GM12878 (cell line): ENCODE results near the gene LACTBL1. TPM values are rescaled to one million over a fixed set of nuclear protein-coding genes. Genes with fewer than 3 reads are reported as not detected.
A peak's percentile ranks its signal among the peaks of the same experiment; 100 is the strongest.

Source experiments
- ATAC-seq: fragments of 200-7000 bp; cut with Tn5 transposase; 3 replicates; pipeline ENCODE4 v1.9.1; 2020; ENCODE audit warnings: mild to moderate bottlenecking, moderate library complexity
- BruUV-seq: library from RNA; stranded (reverse); fragments of 400-500 nt; replicated peaks from 2 replicates; lab custom pipeline; 2021; lab: Mats Ljungman, UMichigan
- CTCF ChIA-PET: fragments of 300-600 bp; sonication (Branson Sonifier 250); formaldehyde crosslinking; extraction: SDS; loops from one replicate; lab custom pipeline; 2021; ENCODE audit warnings: inconsistent platforms; lab: Yijun Ruan, JAX
- POLR2A ChIA-PET: fragments of 350-600 bp; formaldehyde crosslinking; extraction: SDS; loops from one replicate; lab custom pipeline; 2021; ENCODE audit warnings: inconsistent platforms; lab: Charles Lee
- RAD21 ChIA-PET: fragments of 300-600 bp; sonication (Branson Sonifier 250); formaldehyde crosslinking; loops from one replicate; lab custom pipeline; 2023; ENCODE audit warnings: antibody characterized with exemption; ENCODE audit not compliant: unreplicated experiment; lab: Charles Lee
- SMC1A ChIA-PET: fragments of 300-600 bp; sonication (Branson Sonifier 250); formaldehyde crosslinking; loops from one replicate; lab custom pipeline; 2023; ENCODE audit not compliant: unreplicated experiment, uncharacterized antibody; lab: Charles Lee
- DNase-seq: peaks from one replicate; pipeline ENCODE4 v3.0.0-alpha.2; 2011; ENCODE audit warnings: low read depth, low spot score
- FAIRE-seq: peaks from 3 replicates; lab custom pipeline; 2011; peaks lifted over from hg19 to GRCh38; lab: Jason Lieb, UNC
- H2AFZ ChIP-seq: 2 replicates; pipeline ENCODE4 v1.6.0; 2011; ENCODE audit warnings: low read depth, low read length, control low read depth; ENCODE audit not compliant: control insufficient read depth
- H3K27ac ChIP-seq: 2 replicates; pipeline ENCODE4 v1.5.1; 2011; ENCODE audit warnings: control low read depth; ENCODE audit not compliant: control insufficient read depth, insufficient read depth
- H3K27me3 ChIP-seq, 2 experiments: replicated peaks in 1 of 2; 2 replicates each; pipeline versions ENCODE4 v1.6.0 to v1.6.1; 2011; ENCODE audit warnings: low read length in 1 of 2; ENCODE audit not compliant: control insufficient read depth in 2 of 2, insufficient read depth in 2 of 2
- H3K36me3 ChIP-seq, 2 experiments: 2 replicates each; pipeline ENCODE4 v1.5.1; 2011; ENCODE audit warnings: low read length in 1 of 2; ENCODE audit not compliant: control insufficient read depth in 2 of 2, insufficient read depth in 2 of 2
- H3K4me1 ChIP-seq: 2 replicates; pipeline ENCODE4 v1.6.1; 2011; ENCODE audit warnings: mild to moderate bottlenecking, low read length, moderate library complexity, mixed read lengths; ENCODE audit not compliant: control insufficient read depth, insufficient read depth
- H3K4me2 ChIP-seq: 2 replicates; pipeline ENCODE4 v1.6.0; 2011; ENCODE audit warnings: control low read depth; ENCODE audit not compliant: control insufficient read depth, insufficient read depth
- H3K4me3 ChIP-seq: fragments of 200-600 bp; sonication (generic); 2 replicates; pipeline ENCODE4 v1.5.1; 2016
- H3K79me2 ChIP-seq: 2 replicates; pipeline ENCODE4 v1.6.0; 2011; ENCODE audit warnings: low read length; ENCODE audit not compliant: control insufficient read depth, insufficient read depth
- H3K9ac ChIP-seq: 2 replicates; pipeline ENCODE4 v1.8.0; 2011; ENCODE audit warnings: low read length, control low read depth, mixed read lengths; ENCODE audit not compliant: control insufficient read depth, insufficient read depth
- H3K9me3 ChIP-seq: replicated peaks from 3 replicates; pipeline ENCODE4 v1.5.1; 2011; ENCODE audit warnings: mild to moderate bottlenecking, low read length; ENCODE audit not compliant: control insufficient read depth, insufficient read depth
- H4K20me1 ChIP-seq: 2 replicates; pipeline ENCODE4 v1.6.0; 2011; ENCODE audit not compliant: control insufficient read depth, insufficient read depth
- SP1 ChIP-seq: IDR thresholded peaks from one replicate; pipeline ENCODE4 v1.6.1; 2011; ENCODE audit warnings: low read depth, low read length
- WGBS: methylation state at CpG from one replicate; pipeline ENCODE4 v1.1.6; 2016; ENCODE audit warnings: low lambda C conversion rate; ENCODE audit not compliant: insufficient replicate concordance, insufficient coverage; ENCODE audit errors: missing lambda C conversion rate; 5-methylcytosine and 5-hydroxymethylcytosine counted together
- in situ Hi-C: fragments of 300-500 bp; cut with MboI; formaldehyde crosslinking; loops from 9 replicates; pipeline ENCODE4 v1.14.3; 2018; ENCODE audit warnings: mixed read lengths
- intact Hi-C: fragments of 100-400 bp; cut with micrococcal nuclease; formaldehyde crosslinking; loops from one replicate; pipeline ENCODE4 v1.14.2; 2022; ENCODE audit not compliant: unreplicated experiment
- polyA plus RNA-seq, 11 experiments: library from polyadenylated mRNA; depleted of rRNA in 4 of 11; unstranded in 6 of 11; stranded (reverse) in 5 of 11; fragments of >200 nt; fragmentation: Nextera tagmentation in 4 of 11; fragmentation: Illumina TruSeq in 1 of 11; extraction: Ambion mirVana in 4 of 11; extraction: Trizol in 1 of 11; gene quantifications; 1 replicate in 1 of 11; 2 replicates in 10 of 11; pipeline versions ENCODE4 v1.2.1 to v1.2.3, GENCODE V29; 2011 to 2016; ENCODE audit warnings: inconsistent platforms in 2 of 11, missing spikeins in 2 of 11, low read depth in 1 of 11
- total RNA-seq, 4 experiments: library from RNA; depleted of rRNA in 3 of 4; stranded (reverse); fragments of >200 nt in 3 of 4; fragmentation: Illumina TruSeq in 1 of 4; extraction: Trizol in 1 of 4; gene quantifications; 2 replicates each; pipeline versions ENCODE4 v1.2.1 to v1.2.3, GENCODE V29; 2013 to 2021
- TF ChIP-seq, protein P1 (sequence below): IDR thresholded peaks from 2 replicates; pipeline ENCODE4 v1.6.1; 2011; ENCODE audit warnings: borderline replicate concordance, low read depth, mild to moderate bottlenecking, moderate library complexity, mixed read lengths, low read length; ENCODE audit not compliant: insufficient read depth; ENCODE audit errors: extremely low read length
- TF ChIP-seq, protein P2 (sequence below): fragments of 450-650 bp; IDR thresholded peaks from 2 replicates; pipeline ENCODE4 v1.6.1; 2017; ENCODE audit warnings: low read depth, mild to moderate bottlenecking, moderate library complexity
- TF ChIP-seq, protein P3 (sequence below): IDR thresholded peaks from 2 replicates; pipeline ENCODE4 v1.6.1; 2011; ENCODE audit warnings: low read depth, mild to moderate bottlenecking, low read length, moderate library complexity, borderline replicate concordance; ENCODE audit errors: extremely low read depth

Gene LACTBL1
- total and polyA plus RNA-seq, 10 of the 15 experiments (the other 5 are each of a cell fraction or from before 2014, with no cell fraction given) = 0.08 TPM; not detected in 9

DNA sequence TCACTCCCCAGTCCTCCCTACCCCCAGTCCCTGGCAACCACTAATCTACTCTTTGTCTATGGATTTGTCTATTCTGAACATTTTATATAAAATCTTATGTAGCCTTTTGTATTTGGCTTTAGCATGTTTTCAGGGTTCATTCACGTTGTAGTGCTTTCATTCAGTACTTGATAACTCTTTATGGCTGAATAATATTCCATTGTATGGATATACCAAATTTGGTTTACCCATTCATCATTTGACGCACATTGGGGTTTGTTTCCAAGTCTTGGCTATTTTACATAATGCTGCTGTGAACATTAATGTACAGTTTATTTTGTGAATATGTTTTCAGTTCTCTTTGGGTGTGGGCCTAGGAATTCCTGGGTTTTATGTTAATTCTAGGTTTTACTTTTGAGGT lies 49.2 kb upstream of the LACTBL1 start:
- Histone ChIP-seq H3K9me3 (no peaks in the 10 kb centered on the region; the same call in 1 of the 3 replicates), H3K4me3 (peak overlapping the region; percentile 69), H3K79me2 (peaks cover 74% of the 10 kb centered on the region), H3K27ac (no peak overlapping the region; the same call in 1 of the 2 replicates), H4K20me1 (no peaks in the 10 kb centered on the region), H3K36me3 (no peaks in the 10 kb centered on the region), H3K27me3 (no peaks in the 10 kb centered on the region), H3K9ac (no peak overlapping the region), H2AFZ (no peak overlapping the region), H3K4me1 (peaks cover 7% of the 10 kb centered on the region; the same call in 1 of the 2 replicates), H3K4me2 (peak overlapping the region; percentile 94)
- in situ Hi-C loops = no loop called here
- ChIA-PET CTCF (interaction anchor here (0.6 to 1.3 kb wide), 2 partner anchors 9 to 98 kb away, joined by 3 to 9 read pairs; no protein-coding TSS in a partner anchor), SMC1A (no interaction called here), POLR2A (interaction anchor here (0.7 kb wide), 1 partner anchor 183 kb away, joined by 4 read pairs; no protein-coding TSS in a partner anchor), RAD21 (no interaction called here)
- FAIRE-seq = no peak
- no TSS peak for BruUV-seq
- TF ChIP-seq, protein P1, sequence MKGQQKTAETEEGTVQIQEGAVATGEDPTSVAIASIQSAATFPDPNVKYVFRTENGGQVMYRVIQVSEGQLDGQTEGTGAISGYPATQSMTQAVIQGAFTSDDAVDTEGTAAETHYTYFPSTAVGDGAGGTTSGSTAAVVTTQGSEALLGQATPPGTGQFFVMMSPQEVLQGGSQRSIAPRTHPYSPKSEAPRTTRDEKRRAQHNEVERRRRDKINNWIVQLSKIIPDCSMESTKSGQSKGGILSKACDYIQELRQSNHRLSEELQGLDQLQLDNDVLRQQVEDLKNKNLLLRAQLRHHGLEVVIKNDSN = no peak
- TF ChIP-seq, protein P2, sequence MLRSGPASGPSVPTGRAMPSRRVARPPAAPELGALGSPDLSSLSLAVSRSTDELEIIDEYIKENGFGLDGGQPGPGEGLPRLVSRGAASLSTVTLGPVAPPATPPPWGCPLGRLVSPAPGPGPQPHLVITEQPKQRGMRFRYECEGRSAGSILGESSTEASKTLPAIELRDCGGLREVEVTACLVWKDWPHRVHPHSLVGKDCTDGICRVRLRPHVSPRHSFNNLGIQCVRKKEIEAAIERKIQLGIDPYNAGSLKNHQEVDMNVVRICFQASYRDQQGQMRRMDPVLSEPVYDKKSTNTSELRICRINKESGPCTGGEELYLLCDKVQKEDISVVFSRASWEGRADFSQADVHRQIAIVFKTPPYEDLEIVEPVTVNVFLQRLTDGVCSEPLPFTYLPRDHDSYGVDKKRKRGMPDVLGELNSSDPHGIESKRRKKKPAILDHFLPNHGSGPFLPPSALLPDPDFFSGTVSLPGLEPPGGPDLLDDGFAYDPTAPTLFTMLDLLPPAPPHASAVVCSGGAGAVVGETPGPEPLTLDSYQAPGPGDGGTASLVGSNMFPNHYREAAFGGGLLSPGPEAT = no peak
- no peak for TF ChIP-seq SP1
- TF ChIP-seq, protein P3, sequence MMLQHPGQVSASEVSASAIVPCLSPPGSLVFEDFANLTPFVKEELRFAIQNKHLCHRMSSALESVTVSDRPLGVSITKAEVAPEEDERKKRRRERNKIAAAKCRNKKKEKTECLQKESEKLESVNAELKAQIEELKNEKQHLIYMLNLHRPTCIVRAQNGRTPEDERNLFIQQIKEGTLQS = no peak
- WGBS = 78% methylated on average over 2 of the region's 2 CpGs
- no peak for DNase-seq
- no peak for ATAC-seq
- intact Hi-C loops = no loop called here
